ENCODE measurements around the gene SPAG17. TPM values are rescaled to one million over a fixed set of nuclear protein-coding genes. Genes with fewer than 3 reads are reported as not detected.

SPAG17 gene
- polyA plus RNA-seq, 1 of the 3 experiments (the other 2 are of a cell fraction) = not detected

GRCh38 chr1:118204105-118204504 is 19.1 kb upstream of the SPAG17 start:
- CTCF ChIA-PET = no interaction called here
- no peaks in the 10 kb centered on the region for H3K9me3 ChIP-seq
- no peaks in the 10 kb centered on the region for H4K20me1 ChIP-seq (ENCODE audit: insufficient read depth)
- 2% methylated on average over 3 of the region's 3 CpGs for WGBS (ENCODE audit: low lambda C conversion rate)
- H3K4me1 ChIP-seq (ENCODE audit: control insufficient read depth in 1 of 2, insufficient read depth in 2 of 2, low read depth in 1 of 2, low read length in 1 of 2) = no peaks in the 10 kb centered on the region
- no peaks in the 10 kb centered on the region for H3K9me2 ChIP-seq
- no peaks in the 10 kb centered on the region for H3K36me3 ChIP-seq (replicated peaks in 1 of 2; ENCODE audit: control insufficient read depth in 1 of 2, insufficient read depth in 2 of 2, low read length in 1 of 2)
- H3K27ac ChIP-seq (ENCODE audit: low read depth in 2 of 2, low read length in 1 of 2) = no peak overlapping the region
- no peaks in the 10 kb centered on the region for H3K79me2 ChIP-seq (ENCODE audit: insufficient read depth)
- no peak overlapping the region for H2AFZ ChIP-seq (ENCODE audit: low read depth)
- H3F3A ChIP-seq (replicated peaks; ENCODE audit: insufficient read depth) = no peaks in the 10 kb centered on the region
- no peak for DNase-seq
- no peak overlapping the region for H3K9ac ChIP-seq
- TF ChIP-seq YY1 (IDR thresholded peaks at IDR 0.05; ENCODE audit: low read depth) = no peak
- TF ChIP-seq EP300 (IDR thresholded peaks at IDR 0.05; ENCODE audit: borderline replicate concordance in 1 of 2, low read depth in 1 of 2, low read length in 1 of 2) = no peak
- no peak for TF ChIP-seq RCOR1 (IDR thresholded peaks at IDR 0.05; ENCODE audit: low read length)
- no peak for TF ChIP-seq GATA2 (CRISPR knock-in tag; IDR thresholded peaks at IDR 0.05)
- no peak for TF ChIP-seq NRF1 (IDR thresholded peaks at IDR 0.05; ENCODE audit: low read depth, low read length)
- no peak for TF ChIP-seq FOXJ3 (CRISPR knock-in tag; IDR thresholded peaks at IDR 0.05)
- no peak for TF ChIP-seq CHD2 (IDR thresholded peaks at IDR 0.05; ENCODE audit: low read length, partially characterized antibody)
- TF ChIP-seq TCF12 (IDR thresholded peaks at IDR 0.05) = no peak
- no peak for TF ChIP-seq FOXM1 (IDR thresholded peaks at IDR 0.05; ENCODE audit: low read depth)
- POLR2A ChIA-PET = no interaction called here
- no peak overlapping the region for H3K4me2 ChIP-seq
- no peaks in the 10 kb centered on the region for H3K27me3 ChIP-seq (ENCODE audit: insufficient read depth)
- no peak overlapping the region for H3K4me3 ChIP-seq (ENCODE audit: low read depth in 2 of 2, low read length in 1 of 2)

GRCh38 chr1:118202076-118202608 is 17.1 kb upstream of the SPAG17 start:
- WGBS (ENCODE audit: low lambda C conversion rate) = 0% methylated on average over 2 of the region's 2 CpGs
- no peaks in the 10 kb centered on the region for H3K9me2 ChIP-seq
- H3K9me3 ChIP-seq = no peaks in the 10 kb centered on the region
- H3F3A ChIP-seq (replicated peaks; ENCODE audit: insufficient read depth) = no peaks in the 10 kb centered on the region
- ChIA-PET POLR2A (no interaction called here), CTCF (no interaction called here)
- no peak overlapping the region for H3K9ac ChIP-seq
- H3K4me2 ChIP-seq = no peak overlapping the region
- no peaks in the 10 kb centered on the region for H3K27me3 ChIP-seq (ENCODE audit: insufficient read depth)
- H3K4me3 ChIP-seq (ENCODE audit: low read depth in 2 of 2, low read length in 1 of 2) = no peak overlapping the region
- no peaks in the 10 kb centered on the region for H3K36me3 ChIP-seq (replicated peaks in 1 of 2; ENCODE audit: control insufficient read depth in 1 of 2, insufficient read depth in 2 of 2, low read length in 1 of 2)
- H3K79me2 ChIP-seq (ENCODE audit: insufficient read depth) = no peaks in the 10 kb centered on the region
- no peak overlapping the region for H3K27ac ChIP-seq (ENCODE audit: low read depth in 2 of 2, low read length in 1 of 2)
- no peak overlapping the region for H2AFZ ChIP-seq (ENCODE audit: low read depth)
- H3K4me1 ChIP-seq (ENCODE audit: control insufficient read depth in 1 of 2, insufficient read depth in 2 of 2, low read depth in 1 of 2, low read length in 1 of 2) = no peaks in the 10 kb centered on the region
- DNase-seq = no peak
- H4K20me1 ChIP-seq (ENCODE audit: insufficient read depth) = no peaks in the 10 kb centered on the region
- TF ChIP-seq ZBTB33 (IDR thresholded peaks at IDR 0.05; ENCODE audit: borderline replicate concordance, low read depth) = no peak
- TF ChIP-seq TEAD4 (IDR thresholded peaks at IDR 0.05; ENCODE audit: borderline replicate concordance, insufficient read depth) = no peak
- TF ChIP-seq FOSL2 (IDR thresholded peaks at IDR 0.05; ENCODE audit: borderline replicate concordance, low read depth) = no peak
- TF ChIP-seq MEF2A (IDR thresholded peaks at IDR 0.05; ENCODE audit: borderline replicate concordance, low read depth) = no peak
- TF ChIP-seq ELF1 (IDR thresholded peaks at IDR 0.05) = no peak
- no peak for TF ChIP-seq GABPA (IDR thresholded peaks at IDR 0.05; ENCODE audit: low read depth)
- no peak for TF ChIP-seq YY1 (IDR thresholded peaks at IDR 0.05; ENCODE audit: low read depth)
- TF ChIP-seq RAD21 (IDR thresholded peaks at IDR 0.05; ENCODE audit: low read length) = no peak
- no peak for TF ChIP-seq EP300 (IDR thresholded peaks at IDR 0.05; ENCODE audit: borderline replicate concordance in 1 of 2, low read depth in 1 of 2, low read length in 1 of 2)
- no peak for TF ChIP-seq TCF12 (IDR thresholded peaks at IDR 0.05)
- TF ChIP-seq CTCF (IDR thresholded peaks at IDR 0.05) = no peak
- TF ChIP-seq NFIC (IDR thresholded peaks at IDR 0.05; ENCODE audit: borderline replicate concordance) = no peak
